Activated T-helper 9 cell treated with anti-CD3 and anti-CD28 coated beads, Interleukin-2, amount 50 U/mL, for 16 hours (primary cell): ENCODE measurements around the gene KHNYN.
"Not testable (repeated sequence)": the region's sequence is repeated elsewhere in the genome, so short reads cannot be mapped to it uniquely, and the experiment has no call there.

Experiments used
- DNase-seq: peaks from one replicate; pipeline ENCODE4 v3.0.0-alpha.2; 2020; ENCODE audit warnings: low read depth

The KHNYN gene

GRCh38 chr14:24438223-24439097, 8.7 kb downstream of the KHNYN start:
- DNase-seq, result no peak

- DNase-seq, result no peak
Observed at GRCh38 chr14:24439257-24439656, 9.5 kb downstream of the KHNYN start.

- no peak for DNase-seq
Observed at GRCh38 chr14:24439830-24440605, 10.3 kb downstream of the KHNYN start.

- DNase-seq, result no peak
Observed at GRCh38 chr14:24440606-24441399, 11.0 kb downstream of the KHNYN start.

- no peak for DNase-seq
Observed at GRCh38 chr14:24441485-24441884, 11.7 kb downstream of the KHNYN start.

- DNase-seq, result no peak
Observed at GRCh38 chr14:24441904-24442239, 12.1 kb downstream of the KHNYN start.

GRCh38 chr14:24442240-24443052, 12.7 kb downstream of the KHNYN start, which contains the start of gene SDR39U1:
Gene SDR39U1, minus strand, starts transcription at chr14:24442776. Its CDS starts 7 bp downstream, at chr14:24442769.
- DNase-seq, result peak; percentile 91

- DNase-seq, result no peak
Observed at GRCh38 chr14:24443053-24443665, 13.4 kb downstream of the KHNYN start.

- DNase-seq, result not testable (repeated sequence)
Observed at GRCh38 chr14:24450828-24451227, 21.1 kb downstream of the KHNYN start.

- no peak for DNase-seq
Observed at GRCh38 chr14:24456980-24457379, 27.2 kb downstream of the KHNYN start.

GRCh38 chr14:24458736-24459135, 29.0 kb downstream of the KHNYN start:
- no peak for DNase-seq

- DNase-seq, result no peak
Observed at GRCh38 chr14:24459331-24459730, 29.6 kb downstream of the KHNYN start.

- no peak for DNase-seq
Observed at GRCh38 chr14:24461336-24461735, 31.6 kb downstream of the KHNYN start.

GRCh38 chr14:24463017-24463883, 33.5 kb downstream of the KHNYN start:
- no peak for DNase-seq

- no peak for DNase-seq
Observed at GRCh38 chr14:24463884-24464785, 34.4 kb downstream of the KHNYN start.

- no peak for DNase-seq
Observed at GRCh38 chr14:24465368-24465767, 35.6 kb downstream of the KHNYN start.

GRCh38 chr14:24465805-24466204, 36.1 kb downstream of the KHNYN start:
- DNase-seq, result no peak

- DNase-seq, result not testable (repeated sequence)
Observed at GRCh38 chr14:24470450-24470849, 40.7 kb downstream of the KHNYN start.

- no peak for DNase-seq
Observed at GRCh38 chr14:24473211-24473610, 43.5 kb downstream of the KHNYN start.
